Heart left ventricle (tissue), 16 donors: ENCODE data around the gene PLET1. TPM values are rescaled to one million over a fixed set of nuclear protein-coding genes. Genes with fewer than 3 reads are reported as not detected.

Source experiments
- ATAC-seq, 4 donors: fragments of 200-7000 bp; cut with Tn5 transposase; one replicate each; pipeline ENCODE4 v1.9.1; 2020 to 2022; ENCODE audit warnings: moderate library complexity in 4 of 4, mild to moderate bottlenecking in 3 of 4, moderate number of reproducible peaks in 1 of 4
- DNase-seq, 5 donors: peaks; one replicate each; pipeline ENCODE4 v3.0.0-alpha.2; 2020
- H3K27ac ChIP-seq, 12 donors: fragments of 200-600 bp; sonication (generic) in 4 of 12; one replicate each; pipeline versions ENCODE4 v1.5.0 to v1.8.0; 2016 to 2022; ENCODE audit warnings: mild to moderate bottlenecking in 2 of 12
- H3K27me3 ChIP-seq, 9 donors: fragments of 200-600 bp; sonication (generic) in 2 of 9; one replicate each; pipeline versions ENCODE4 v1.5.1 to v1.8.0; 2016 to 2022; ENCODE audit warnings: mild to moderate bottlenecking in 3 of 9
- H3K36me3 ChIP-seq, 9 donors: fragments of 200-600 bp; sonication (generic) in 2 of 9; one replicate each; pipeline versions ENCODE4 v1.5.0 to v1.8.0; 2018 to 2022; ENCODE audit warnings: mild to moderate bottlenecking in 2 of 9
- H3K4me1 ChIP-seq, 12 donors: fragments of 200-600 bp; sonication (generic) in 4 of 12; one replicate each; pipeline versions ENCODE4 v1.5.0 to v1.8.0; 2016 to 2022; ENCODE audit warnings: mild to moderate bottlenecking in 3 of 12
- H3K4me3 ChIP-seq, 12 donors: fragments of 200-600 bp; sonication (generic) in 4 of 12; one replicate each; pipeline versions ENCODE4 v1.5.0 to v1.8.0; 2017 to 2022; ENCODE audit warnings: mild to moderate bottlenecking in 9 of 12, moderate library complexity in 4 of 12
- H3K9me3 ChIP-seq, 12 donors: fragments of 200-600 bp; sonication (generic) in 4 of 12; one replicate each; pipeline versions ENCODE4 v1.5.0 to v1.8.0; 2016 to 2022; ENCODE audit warnings: mild to moderate bottlenecking in 1 of 12
- CTCF ChIP-seq, 12 donors: fragments of 200-600 bp; sonication (generic) in 4 of 12; IDR thresholded peaks; one replicate each; pipeline versions ENCODE4 v1.5.0 to v1.8.0; 2018 to 2022; ENCODE audit warnings: antibody characterized with exemption in 12 of 12, mild to moderate bottlenecking in 5 of 12
- POLR2A ChIP-seq, 2 donors: fragments of 450-650 bp; IDR thresholded peaks; one replicate each; pipeline ENCODE4 v1.6.1; 2017; ENCODE audit warnings: antibody characterized with exemption in 2 of 2, mild to moderate bottlenecking in 2 of 2, moderate library complexity in 2 of 2
- WGBS, 4 donors: extraction: QIAGEN DNeasy Blood & Tissue Kit in 2 of 4; methylation state at CpG; one replicate each; pipeline versions ENCODE4 v1.1.5 to v1.1.7; 2013 to 2018; 5-methylcytosine and 5-hydroxymethylcytosine counted together
- intact Hi-C, 10 donors: fragments of 100-400 bp; cut with DNase I; formaldehyde crosslinking; loops; one replicate each; pipeline versions ENCODE4 v1.11.1 to v1.14.2; 2022
- polyA plus RNA-seq, 2 donors: library from polyadenylated mRNA; stranded (reverse); fragments of 200-250 nt; gene quantifications; one replicate each; pipeline ENCODE4 v1.2.3, GENCODE V29; 2013
- total RNA-seq, 9 donors: library from RNA; depleted of rRNA in 2 of 9; stranded (reverse); fragments of >200 nt in 2 of 9; fragmentation: NEBNext Ultra II Directional in 3 of 9; extraction: Animal tissue kit (Norgen Biotek cat#: 25700) in 3 of 9; gene quantifications; one replicate each; pipeline versions ENCODE4 v1.1.0 to v1.2.4, GENCODE V29; 2016 to 2023
- donor health status: ischemic (EF 13 %, LVEDD 7.1; RV severe dilation, severe dysfunction).
- donor health status: healthy with polysubstance abuse.
- donor health status: DM: no; HTN: yes; CAD: no.
- donor health status: DM: no; HTN: no; CAD: no.
- donor health status: ischemic (EF 25% LVEDD 6.9; RV normal size, moderate dysfunction).
- donor health status: ischemic (EF 25% LVEDD 5.7; RV mildly dilated, moderate dysfunction).
- donor health status: healthy.
- donor health status: DM: yes; HTN: yes; CAD: no.
- donor health status: ischemic (EF 35%, LVEDD 5.7; RV mildly dilated, moderate dysfunction).
- donor health status: nonischemic (EF 11% LVEDD 7.7; RV severe dilation, severe dysfunction).
- donor health status: DM: yes; HTN: yes; CAD: no.
- donor health status: PGD.
- donor health status: ischemic (EF 29% LVEDD 5.4; RV normal size, mild dysfunction).
- donor health status: nonischemic (EF 23%, LVEDD 6.1; RV moderate dilation, normal function).

The PLET1 gene
- total and polyA plus RNA-seq, 11 donors: not detected

GRCh38 chr11:112228706-112229105 is 32.0 kb downstream of the PLET1 start:
- DNase-seq: no peak

GRCh38 chr11:112227471-112227870 is 33.2 kb downstream of the PLET1 start:
- no peaks in the 10 kb centered on the region for H3K27me3 ChIP-seq
- intact Hi-C loops: loop anchor here in 3 of 10 donors (2.0 to 10.0 kb wide), 3 partner anchors 53 to 1057 kb away; no protein-coding TSS in a partner anchor
- peaks cover 0 to 17% (median 7%) of the 10 kb centered on the region in 12 donors for H3K4me1 ChIP-seq
- no peak for ATAC-seq
- peak overlapping the region in 8 of 12 donors; percentile 94 to 100 (median 98) for H3K27ac ChIP-seq
- H3K9me3 ChIP-seq: no peaks in the 10 kb centered on the region
- peak overlapping the region in 10 of 12 donors; percentile 52 to 91 (median 86) for H3K4me3 ChIP-seq
- WGBS, 4 donors: 63 to 94% (median 72%) methylated on average over 4 of the region's 4 CpGs
- peaks cover 0 to 44% (median 29%) of the 10 kb centered on the region in 9 donors for H3K36me3 ChIP-seq
- DNase-seq: no peak
- TF ChIP-seq CTCF (IDR thresholded peaks at IDR 0.05) (no peak), POLR2A (IDR thresholded peaks at IDR 0.05) (no peak)

More at GRCh38 chr11:112228706-112229105, 32.0 kb downstream of the PLET1 start:
- no peak for TF ChIP-seq CTCF (IDR thresholded peaks at IDR 0.05)
- TF ChIP-seq POLR2A (IDR thresholded peaks at IDR 0.05): no peak
- no peak overlapping the region for H3K4me3 ChIP-seq
- H3K9me3 ChIP-seq: no peaks in the 10 kb centered on the region
- H3K36me3 ChIP-seq: peaks cover 0 to 56% (median 40%) of the 10 kb centered on the region in 9 donors
- intact Hi-C loops: loop anchor here in 3 of 10 donors (2.0 to 10.0 kb wide), 3 partner anchors 46 to 1056 kb away; no protein-coding TSS in a partner anchor
- no peak for ATAC-seq
- WGBS, 4 donors: 94 to 96% (median 95%) methylated on average over 2 of the region's 2 CpGs
- no peaks in the 10 kb centered on the region for H3K27me3 ChIP-seq
- H3K4me1 ChIP-seq: peaks cover 0 to 17% (median 7%) of the 10 kb centered on the region in 12 donors
- H3K27ac ChIP-seq: no peak overlapping the region

- no peak for TF ChIP-seq CTCF (IDR thresholded peaks at IDR 0.05)
- no peak for TF ChIP-seq POLR2A (IDR thresholded peaks at IDR 0.05)
- intact Hi-C loops: loop anchor here in 3 of 10 donors (2.0 to 10.0 kb wide), 3 partner anchors 54 to 1058 kb away; no protein-coding TSS in a partner anchor
- Histone ChIP-seq H3K27ac (peak overlapping the region; percentile 87 to 100 (median 98)), H3K4me1 (peaks cover 0 to 17% (median 7%) of the 10 kb centered on the region in 12 donors), H3K36me3 (peaks cover 0 to 38% (median 29%) of the 10 kb centered on the region in 9 donors), H3K9me3 (no peaks in the 10 kb centered on the region), H3K27me3 (no peaks in the 10 kb centered on the region), H3K4me3 (peak overlapping the region; percentile 52 to 91 (median 86))
- DNase-seq (no peak), ATAC-seq (peak in 2 of 4 donors; percentile 51 to 63)
- WGBS, 4 donors: 5 to 7% (median 6%) methylated on average over 16 of the region's 16 CpGs
Observed at GRCh38 chr11:112226831-112227401, 33.7 kb downstream of the PLET1 start.

- peaks cover 0 to 17% (median 7%) of the 10 kb centered on the region in 12 donors for H3K4me1 ChIP-seq
- intact Hi-C loops: loop anchor here in 3 of 10 donors (2.0 to 10.0 kb wide), 3 partner anchors 55 to 1059 kb away; no protein-coding TSS in a partner anchor
Observed at GRCh38 chr11:112226062-112226830, 34.4 kb downstream of the PLET1 start, which contains the start of gene PTS. TSS of gene PTS (plus strand) at chr11:112226428. CDS start at chr11:112226444, 16 bp downstream.

More at GRCh38 chr11:112226062-112226830, 34.4 kb downstream of the PLET1 start, which contains the start of gene PTS:
- Histone ChIP-seq H3K9me3 (no peaks in the 10 kb centered on the region), H3K27me3 (no peaks in the 10 kb centered on the region), H3K27ac (peak within 1 kb of the TSS; percentile 87 to 100 (median 98)), H3K4me3 (peak within 1 kb of the TSS; percentile 52 to 91 (median 86)), H3K36me3 (peaks cover 0 to 34% (median 28%) of the 10 kb centered on the region in 9 donors)
- peak; percentile 96 to 98 (median 98) for ATAC-seq
- WGBS, 4 donors: 0 to 1% (median 0%) methylated on average over 20 to 70 of the region's 70 CpGs
- TF ChIP-seq CTCF (IDR thresholded peaks at IDR 0.05) (no peak), POLR2A (IDR thresholded peaks at IDR 0.05) (peak in 1 of 2 donors; percentile 89)
- DNase-seq: peak; percentile 89 to 94 (median 91)
